H9 (cell line): ENCODE measurements around the gene PPTC7. TPM values are rescaled to one million over a fixed set of nuclear protein-coding genes. Genes with fewer than 3 reads are reported as not detected.

Experiments
- DNase-seq: peaks from one replicate; pipeline ENCODE4 v3.0.0-alpha.2; 2017
- H2AFZ ChIP-seq: one replicate; pipeline ENCODE4 v1.6.1; 2013; ENCODE audit warnings: mild to moderate bottlenecking, low read length, control low read depth, moderate library complexity
- H2AK5ac ChIP-seq: 2 replicates; pipeline ENCODE4 v1.6.1; 2013; ENCODE audit warnings: low read length, control low read depth, mixed read lengths; ENCODE audit not compliant: insufficient read length
- H2BK120ac ChIP-seq: one replicate; pipeline ENCODE4 v1.6.1; 2013; ENCODE audit warnings: low read depth, mild to moderate bottlenecking, low read length, control low read depth, inconsistent platforms; ENCODE audit not compliant: poor library complexity, severe bottlenecking
- H2BK12ac ChIP-seq: 2 replicates; pipeline ENCODE4 v1.6.1; 2013; ENCODE audit warnings: low read length, control low read depth, mixed read lengths, low read depth; ENCODE audit not compliant: insufficient read length
- H2BK15ac ChIP-seq: 2 replicates; pipeline ENCODE4 v1.6.1; 2013; ENCODE audit warnings: low read depth, low read length, control low read depth
- H2BK20ac ChIP-seq: one replicate; pipeline ENCODE4 v1.6.1; 2013; ENCODE audit warnings: low read depth, mild to moderate bottlenecking, low read length, control low read depth, inconsistent platforms; ENCODE audit not compliant: poor library complexity, severe bottlenecking
- H2BK5ac ChIP-seq: 2 replicates; pipeline ENCODE4 v1.6.1; 2013; ENCODE audit warnings: low read length, control low read depth, mixed read lengths; ENCODE audit not compliant: insufficient read length
- H3K14ac ChIP-seq: 2 replicates; pipeline ENCODE4 v1.6.1; 2013; ENCODE audit warnings: low read length, control low read depth; ENCODE audit not compliant: insufficient read depth
- H3K18ac ChIP-seq: 2 replicates; pipeline ENCODE4 v1.6.1; 2013; ENCODE audit warnings: low read depth, mild to moderate bottlenecking, mixed read lengths, low read length, control low read depth; ENCODE audit not compliant: insufficient read length
- H3K23ac ChIP-seq: 2 replicates; pipeline ENCODE4 v1.6.1; 2013; ENCODE audit warnings: low read length, control low read depth, mixed read lengths, low read depth; ENCODE audit not compliant: insufficient read length
- H3K23me2 ChIP-seq: 2 replicates; pipeline ENCODE4 v1.6.1; 2013; ENCODE audit warnings: low read depth, mild to moderate bottlenecking, mixed read lengths, low read length, control low read depth; ENCODE audit not compliant: insufficient read length, poor library complexity, severe bottlenecking
- H3K27ac ChIP-seq: 2 replicates; pipeline ENCODE4 v1.5.1; 2013; ENCODE audit warnings: low read length, control low read depth, mixed read lengths, low read depth; ENCODE audit not compliant: insufficient read length
- H3K27me3 ChIP-seq: 2 replicates; pipeline ENCODE4 v1.6.1; 2013; ENCODE audit warnings: low read length, control low read depth, inconsistent platforms; ENCODE audit not compliant: insufficient read depth
- H3K4ac ChIP-seq: 2 replicates; pipeline ENCODE4 v1.6.1; 2013; ENCODE audit warnings: low read depth, mild to moderate bottlenecking, control low read depth, inconsistent platforms, low read length, moderate library complexity
- H3K4me1 ChIP-seq: 2 replicates; pipeline ENCODE4 v1.6.1; 2013; ENCODE audit warnings: low read length, control low read depth, inconsistent platforms; ENCODE audit not compliant: insufficient read depth
- H3K4me2 ChIP-seq: 2 replicates; pipeline ENCODE4 v1.6.1; 2013; ENCODE audit warnings: low read length, control low read depth, mixed read lengths; ENCODE audit not compliant: insufficient read length, insufficient read depth
- H3K56ac ChIP-seq: 2 replicates; pipeline ENCODE4 v1.6.1; 2013; ENCODE audit warnings: low read depth, mild to moderate bottlenecking, mixed read lengths, low read length, control low read depth; ENCODE audit not compliant: insufficient read length
- H3K79me1 ChIP-seq: 2 replicates; pipeline ENCODE4 v1.6.1; 2013; ENCODE audit warnings: low read depth, mild to moderate bottlenecking, moderate library complexity, low read length, control low read depth, inconsistent platforms; ENCODE audit not compliant: insufficient read depth, poor library complexity, severe bottlenecking
- H3K79me2 ChIP-seq: 2 replicates; pipeline ENCODE4 v1.6.1; 2013; ENCODE audit warnings: low read length, control low read depth, inconsistent platforms; ENCODE audit not compliant: insufficient read depth
- H3K9ac ChIP-seq: 2 replicates; pipeline ENCODE4 v1.6.1; 2013; ENCODE audit warnings: low read length, control low read depth, mixed read lengths; ENCODE audit not compliant: insufficient read length; ENCODE audit errors: extremely low read depth
- H3K9me3 ChIP-seq: one replicate; pipeline ENCODE4 v1.6.1; 2013; ENCODE audit warnings: low read depth, low read length, inconsistent platforms; ENCODE audit not compliant: control insufficient read depth
- H3T11ph ChIP-seq: one replicate; pipeline ENCODE4 v1.6.1; 2013; ENCODE audit warnings: mild to moderate bottlenecking, low read length, control low read depth, inconsistent platforms
- H4K20me1 ChIP-seq: one replicate; pipeline ENCODE4 v1.6.1; 2013; ENCODE audit not compliant: control insufficient read depth, insufficient read length, insufficient read depth
- H4K5ac ChIP-seq: 2 replicates; pipeline ENCODE4 v1.6.1; 2013; ENCODE audit warnings: low read depth, mild to moderate bottlenecking, mixed read lengths, low read length, control low read depth; ENCODE audit not compliant: insufficient read length
- H4K8ac ChIP-seq: replicated peaks from 2 replicates; pipeline ENCODE4 v1.6.1; 2013; ENCODE audit warnings: low read length, control low read depth, mixed read lengths, low read depth; ENCODE audit not compliant: insufficient read length
- H4K91ac ChIP-seq: 2 replicates; pipeline ENCODE4 v1.6.1; 2013; ENCODE audit warnings: low read depth, mild to moderate bottlenecking, moderate library complexity, mixed read lengths, low read length, control low read depth; ENCODE audit not compliant: insufficient read length
- H3K27ac Mint-ChIP-seq, 3 experiments: 2 replicates in 2 of 3; 3 replicates in 1 of 3; pipeline ENCODE4 v1.8.0; 2020 to 2021; ENCODE audit warnings: mixed read lengths in 3 of 3, mild to moderate bottlenecking in 1 of 3, moderate library complexity in 1 of 3
- H3K27me3 Mint-ChIP-seq: 2 replicates; pipeline ENCODE4 v1.8.0; 2021; ENCODE audit warnings: low read depth, mild to moderate bottlenecking, moderate library complexity, mixed read lengths
- H3K36me3 Mint-ChIP-seq, 3 experiments: 2 replicates in 2 of 3; 3 replicates in 1 of 3; pipeline ENCODE4 v1.8.0; 2020 to 2021; ENCODE audit warnings: low read depth in 3 of 3, mixed read lengths in 3 of 3; ENCODE audit not compliant: insufficient read depth in 1 of 3
- H3K4me1 Mint-ChIP-seq, 2 experiments: 2 replicates each; pipeline ENCODE4 v1.8.0; 2020; ENCODE audit warnings: mixed read lengths in 2 of 2
- H3K4me3 Mint-ChIP-seq, 2 experiments: 2 replicates in 1 of 2; 3 replicates in 1 of 2; pipeline ENCODE4 v1.8.0; 2020 to 2021; ENCODE audit warnings: mild to moderate bottlenecking in 2 of 2, mixed read lengths in 2 of 2, moderate library complexity in 1 of 2
- H3K9me3 Mint-ChIP-seq, 2 experiments: 2 replicates in 1 of 2; 3 replicates in 1 of 2; pipeline ENCODE4 v1.8.0; 2020; ENCODE audit warnings: mild to moderate bottlenecking in 2 of 2, mixed read lengths in 2 of 2, moderate library complexity in 1 of 2
- WGBS: extraction: QIAGEN DNeasy Blood & Tissue Kit; methylation state at CpG from one replicate; pipeline ENCODE4 v1.1.7; 2013; ENCODE audit warnings: missing lambda C conversion rate, low lambda C conversion rate, mixed read lengths; ENCODE audit not compliant: insufficient read length; ENCODE audit errors: extremely low coverage; 5-methylcytosine and 5-hydroxymethylcytosine counted together
- total RNA-seq: library from RNA; stranded (reverse); gene quantifications from 2 replicates; pipeline ENCODE4 v1.2.1, GENCODE V29; 2021
- TF ChIP-seq, protein P1 (sequence below): fragments of 200-600 bp; sonication (generic); conservative IDR thresholded peaks from 3 replicates; pipeline ENCODE4 v1.8.0; 2021; ENCODE audit warnings: antibody characterized with exemption, mild to moderate bottlenecking

PPTC7 gene
- total RNA-seq, 1 experiment from 2014 or later: 15.8 TPM

DNA sequence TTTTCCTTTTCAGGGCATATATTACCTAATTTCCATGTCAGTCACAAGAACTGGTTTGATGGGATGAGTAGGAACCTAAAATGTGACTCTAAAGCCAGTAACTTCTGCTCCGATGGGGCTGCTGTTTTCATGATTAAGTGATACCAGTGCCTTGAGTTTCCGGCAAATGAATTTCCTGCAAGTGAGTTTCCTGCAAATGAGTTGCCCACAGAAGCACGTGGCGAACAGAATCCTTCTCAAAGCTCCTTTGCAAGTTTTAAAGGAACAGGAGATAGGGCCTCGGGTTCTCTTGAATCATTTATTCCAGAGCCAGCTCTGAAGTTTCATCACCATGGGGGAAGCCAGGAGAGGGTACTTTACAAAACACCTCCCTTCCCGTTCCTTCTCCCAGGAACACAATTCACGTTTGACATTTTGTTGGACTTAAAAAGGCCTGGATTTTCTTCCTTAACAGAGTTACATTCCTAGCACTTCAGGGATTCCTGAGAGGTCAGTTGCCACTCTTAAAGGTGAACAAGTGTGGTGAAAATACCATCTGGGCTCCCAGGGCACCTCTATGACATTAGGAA lies 2.2 kb upstream of the PPTC7 start:
- no peak overlapping the region for H3K4me3 Mint-ChIP-seq
- H3K4me2 ChIP-seq: no peak overlapping the region
- H3K36me3 Mint-ChIP-seq: peaks cover 0 to 5% (median 2%) of the 10 kb centered on the region in 3 experiments; a peak in 4 of 7 replicates

More for the DNA sequence above, 2.2 kb upstream of the PPTC7 start:
- H2BK12ac ChIP-seq: no peak overlapping the region
- TF ChIP-seq, protein P1, sequence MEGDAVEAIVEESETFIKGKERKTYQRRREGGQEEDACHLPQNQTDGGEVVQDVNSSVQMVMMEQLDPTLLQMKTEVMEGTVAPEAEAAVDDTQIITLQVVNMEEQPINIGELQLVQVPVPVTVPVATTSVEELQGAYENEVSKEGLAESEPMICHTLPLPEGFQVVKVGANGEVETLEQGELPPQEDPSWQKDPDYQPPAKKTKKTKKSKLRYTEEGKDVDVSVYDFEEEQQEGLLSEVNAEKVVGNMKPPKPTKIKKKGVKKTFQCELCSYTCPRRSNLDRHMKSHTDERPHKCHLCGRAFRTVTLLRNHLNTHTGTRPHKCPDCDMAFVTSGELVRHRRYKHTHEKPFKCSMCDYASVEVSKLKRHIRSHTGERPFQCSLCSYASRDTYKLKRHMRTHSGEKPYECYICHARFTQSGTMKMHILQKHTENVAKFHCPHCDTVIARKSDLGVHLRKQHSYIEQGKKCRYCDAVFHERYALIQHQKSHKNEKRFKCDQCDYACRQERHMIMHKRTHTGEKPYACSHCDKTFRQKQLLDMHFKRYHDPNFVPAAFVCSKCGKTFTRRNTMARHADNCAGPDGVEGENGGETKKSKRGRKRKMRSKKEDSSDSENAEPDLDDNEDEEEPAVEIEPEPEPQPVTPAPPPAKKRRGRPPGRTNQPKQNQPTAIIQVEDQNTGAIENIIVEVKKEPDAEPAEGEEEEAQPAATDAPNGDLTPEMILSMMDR: no peak
- no peak overlapping the region for H2BK120ac ChIP-seq
- H3K56ac ChIP-seq: no peak overlapping the region
- no peak overlapping the region for H3K14ac ChIP-seq
- no peaks in the 10 kb centered on the region for H3K9me3 ChIP-seq
- no peak overlapping the region for H2BK20ac ChIP-seq
- no peak overlapping the region for H3K18ac ChIP-seq
- DNase-seq: no peak
- Mint-ChIP-seq H3K9me3 (no peaks in the 10 kb centered on the region), H3K4me1 (peaks cover 23 to 24% of the 10 kb centered on the region in 2 experiments), H3K27ac (no peak overlapping the region), H3K27me3 (no peaks in the 10 kb centered on the region)
- H4K20me1 ChIP-seq: no peaks in the 10 kb centered on the region
- H3K9ac ChIP-seq: no peak overlapping the region
- H3K23me2 ChIP-seq: peaks cover 5% of the 10 kb centered on the region
- H3K79me1 ChIP-seq: no peaks in the 10 kb centered on the region
- no peaks in the 10 kb centered on the region for H3K4me1 ChIP-seq
- H3K27me3 ChIP-seq: no peaks in the 10 kb centered on the region
- no peak overlapping the region for H2BK5ac ChIP-seq
- H3K27ac ChIP-seq: no peak overlapping the region
- WGBS: no CpG with 5 or more reads among the region's 7 CpGs
- no peak overlapping the region for H3K4ac ChIP-seq
- H3K23ac ChIP-seq: no peak overlapping the region
- no peak overlapping the region for H4K91ac ChIP-seq
- peaks cover 4% of the 10 kb centered on the region; the same call in 1 of the 2 replicates for H3K79me2 ChIP-seq
- H3T11ph ChIP-seq: no peak overlapping the region
- H4K8ac ChIP-seq: no peak overlapping the region
- H2AK5ac ChIP-seq: no peak overlapping the region
- no peak overlapping the region for H2BK15ac ChIP-seq
- H2AFZ ChIP-seq: no peak overlapping the region
- no peak overlapping the region for H4K5ac ChIP-seq
